MG63 (cell line): Measurements from ENCODE around the gene IGBP1. TPM values are rescaled to one million over a fixed set of nuclear protein-coding genes. Genes with fewer than 3 reads are reported as not detected.
"Not testable (repeated sequence)": the region's sequence is repeated elsewhere in the genome, so short reads cannot be mapped to it uniquely, and the experiment has no call there.

Source experiments
- DNase-seq: peaks from one replicate; pipeline ENCODE4 v3.0.0-alpha.2; 2020
- H3K27me3 ChIP-seq: fragments of 250-450 bp; sonication (Bioruptor Pico); 2 replicates; pipeline ENCODE4 v1.5.1; 2020; ENCODE audit warnings: mild to moderate bottlenecking, moderate library complexity
- H3K36me3 ChIP-seq: fragments of 250-450 bp; sonication (Bioruptor Pico); 2 replicates; pipeline ENCODE4 v1.5.1; 2020; ENCODE audit warnings: mild to moderate bottlenecking, moderate library complexity
- H3K4me3 ChIP-seq: fragments of 250-450 bp; sonication (Bioruptor Pico); 2 replicates; pipeline ENCODE4 v1.5.1; 2020; ENCODE audit warnings: mild to moderate bottlenecking, moderate library complexity
- H3K9me3 ChIP-seq: fragments of 250-450 bp; sonication (Bioruptor Pico); 2 replicates; pipeline ENCODE4 v1.5.1; 2020; ENCODE audit warnings: mild to moderate bottlenecking, moderate library complexity
- total RNA-seq: library from RNA; depleted of rRNA; stranded (reverse); fragments of >200 nt; shearing (Covaris generic); gene quantifications from 2 replicates; pipeline ENCODE4 v1.2.3, GENCODE V29; 2014; ENCODE audit warnings: low replicate concordance; rRNA removed

Gene IGBP1
- total RNA-seq, 1 experiment from 2014 or later = 59.5 TPM

- no peak for DNase-seq
- H3K4me3 ChIP-seq = no peak overlapping the region
- H3K9me3 ChIP-seq = no peaks in the 10 kb centered on the region
- H3K36me3 ChIP-seq = no peaks in the 10 kb centered on the region
- no peaks in the 10 kb centered on the region for H3K27me3 ChIP-seq
Measured at GRCh38 chrX:70201732-70202131, 68.5 kb downstream of the IGBP1 start.

- no peaks in the 10 kb centered on the region for H3K36me3 ChIP-seq
- H3K4me3 ChIP-seq = no peak overlapping the region
- H3K9me3 ChIP-seq = no peaks in the 10 kb centered on the region
- H3K27me3 ChIP-seq = no peaks in the 10 kb centered on the region
- DNase-seq = no peak
Measured at GRCh38 chrX:70208479-70208878, 75.2 kb downstream of the IGBP1 start.

GRCh38 chrX:70209570-70209969 lies 76.3 kb downstream of the IGBP1 start:
- DNase-seq, H3K9me3 ChIP-seq, H3K36me3 ChIP-seq, H3K27me3 ChIP-seq, H3K4me3 ChIP-seq: not testable (repeated sequence)

Other genes with a start within 250 kb of the IGBP1 start
- gene AWAT2, start 83.5 kb upstream of the IGBP1 start, total RNA-seq = not detected in 2 replicates
- not detected in 2 replicates for gene OTUD6A, start 71.0 kb upstream of the IGBP1 start, total RNA-seq
- gene DGAT2L6, start 44.0 kb downstream of the IGBP1 start, total RNA-seq = not detected in 2 replicates
- gene AWAT1, start 101.2 kb downstream of the IGBP1 start, total RNA-seq = not detected in 2 replicates
- gene P2RY4, start 126.8 kb downstream of the IGBP1 start, total RNA-seq = not detected in 2 replicates
- gene ARR3, start 134.9 kb downstream of the IGBP1 start, total RNA-seq = not detected in 2 replicates
- gene RAB41, start 148.7 kb downstream of the IGBP1 start, total RNA-seq = not detected in 2 replicates
- gene PDZD11, start 156.5 kb downstream of the IGBP1 start, total RNA-seq = 80.6 and 82.4 TPM in 2 replicates
- gene KIF4A, start 156.7 kb downstream of the IGBP1 start, total RNA-seq = 26.6 and 30.0 TPM in 2 replicates